GM19025 (cell line): ENCODE measurements around the gene RNFT2.
"Not testable (repeated sequence)": the region's sequence is repeated elsewhere in the genome, so short reads cannot be mapped to it uniquely, and the experiment has no call there.

Source experiments
- ATAC-seq: cut with Tn5 transposase; IDR thresholded peaks from one replicate; pipeline ENCODE4 v1.9.1; 2021; ENCODE audit warnings: mild to moderate bottlenecking, low read depth, moderate library complexity; ENCODE audit not compliant: unreplicated experiment

Gene RNFT2

GRCh38 chr12:116789562-116789961 is 51.4 kb downstream of the RNFT2 start:
- not testable (repeated sequence) for ATAC-seq

- ATAC-seq = no peak
Measured at GRCh38 chr12:116790066-116790465, 52.0 kb downstream of the RNFT2 start.

GRCh38 chr12:116792403-116792802 is 54.3 kb downstream of the RNFT2 start:
- no peak for ATAC-seq

- ATAC-seq = no peak
Measured at GRCh38 chr12:116794725-116795124, 56.6 kb downstream of the RNFT2 start.

GRCh38 chr12:116797885-116798284 is 59.8 kb downstream of the RNFT2 start:
- ATAC-seq = no peak

GRCh38 chr12:116798719-116799118 is 60.6 kb downstream of the RNFT2 start:
- ATAC-seq = no peak

GRCh38 chr12:116799955-116800354 is 61.8 kb downstream of the RNFT2 start:
- ATAC-seq = no peak

- no peak for ATAC-seq
Measured at GRCh38 chr12:116800918-116801317, 62.8 kb downstream of the RNFT2 start.

GRCh38 chr12:116802018-116802417 is 63.9 kb downstream of the RNFT2 start:
- no peak for ATAC-seq

- ATAC-seq = no peak
Measured at GRCh38 chr12:116803013-116803736, 65.1 kb downstream of the RNFT2 start.

GRCh38 chr12:116804051-116804450 is 65.9 kb downstream of the RNFT2 start:
- ATAC-seq = no peak

- ATAC-seq = no peak
Measured at GRCh38 chr12:116806845-116807440, 68.8 kb downstream of the RNFT2 start.

- ATAC-seq = no peak
Measured at GRCh38 chr12:116807546-116807945, 69.4 kb downstream of the RNFT2 start.

- ATAC-seq = no peak
Measured at GRCh38 chr12:116808113-116809105, 70.3 kb downstream of the RNFT2 start.

- no peak for ATAC-seq
Measured at GRCh38 chr12:116812238-116812637, 74.1 kb downstream of the RNFT2 start.

GRCh38 chr12:116813271-116814041 is 75.3 kb downstream of the RNFT2 start:
- ATAC-seq = no peak

- ATAC-seq = not testable (repeated sequence)
Measured at GRCh38 chr12:116814766-116815165, 76.7 kb downstream of the RNFT2 start.

GRCh38 chr12:116818341-116818856 is 80.3 kb downstream of the RNFT2 start:
- ATAC-seq = no peak

- ATAC-seq = peak; percentile 96
Measured at GRCh38 chr12:116818948-116819832, 81.1 kb downstream of the RNFT2 start.
